ENCODE measurements around the gene TTLL11. TPM values are rescaled to one million over a fixed set of nuclear protein-coding genes. Genes with fewer than 3 reads are reported as not detected.

TTLL11 gene
- total and polyA plus RNA-seq, 2 experiments from 2014 or later = 0.57 to 1.4 TPM

DNA sequence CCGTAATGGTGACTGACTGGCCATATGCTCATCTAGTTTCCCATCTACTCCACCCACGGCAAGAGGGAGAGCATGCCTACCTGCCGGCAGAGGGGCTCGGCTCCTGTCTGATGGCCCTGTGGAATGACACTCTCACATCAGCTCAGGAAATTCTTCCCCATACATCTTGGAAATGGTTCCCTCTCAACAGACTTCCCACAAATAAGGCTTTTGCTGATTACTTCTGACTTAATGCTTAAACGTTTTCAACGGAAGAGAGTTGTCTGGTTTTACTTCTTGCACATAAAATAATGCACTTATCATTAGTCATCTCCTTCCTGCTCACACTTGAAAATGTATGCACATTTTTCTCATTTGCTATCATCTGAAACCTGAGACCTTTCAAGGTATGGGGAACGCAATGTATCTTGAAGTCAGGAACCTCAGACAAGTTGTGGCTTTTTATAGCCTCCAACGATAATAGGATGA is 129.5 kb downstream of the TTLL11 start (continued):
- no peak for TF ChIP-seq EZH2phosphoT487 (IDR thresholded peaks at IDR 0.05; ENCODE audit: unreplicated experiment)

DNA sequence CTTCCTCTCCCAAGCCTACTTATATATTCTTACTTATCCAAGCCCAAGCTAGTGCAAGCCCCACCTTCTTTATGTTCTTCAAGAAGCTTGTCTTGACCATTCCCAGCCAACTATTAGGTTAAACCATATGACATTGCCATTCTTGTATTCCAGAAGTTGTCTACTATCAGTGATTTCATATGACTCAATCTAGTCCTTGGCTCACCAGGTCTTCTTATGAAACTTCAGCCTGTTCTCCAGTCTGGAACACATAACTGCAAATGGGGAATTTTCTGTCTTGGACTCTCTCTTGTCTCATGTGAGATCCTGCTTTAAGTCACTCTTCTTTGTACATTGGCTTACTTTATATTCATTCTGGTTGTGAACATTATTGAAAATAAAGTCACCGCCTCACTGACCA is 130.7 kb downstream of the TTLL11 start:
- ATAC-seq (no peak), DNase-seq (ENCODE audit: low spot score) (no peak)
- Mint-ChIP-seq H3K27ac (no peak overlapping the region), H3K4me1 (peaks cover 5% of the 10 kb centered on the region; the same call in 2 of the 3 replicates), H3K27me3 (ENCODE audit: insufficient read depth, low read depth, poor library complexity) (peaks cover 7% of the 10 kb centered on the region), H3K4me3 (no peak overlapping the region), H3K36me3 (ENCODE audit: low read depth) (no peaks in the 10 kb centered on the region), H3K9me3 (no peaks in the 10 kb centered on the region)
- no peak overlapping the region for H3K4me3 ChIP-seq
- H3K27me3 ChIP-seq (ENCODE audit: insufficient read depth) = no peaks in the 10 kb centered on the region
- H3K79me2 ChIP-seq (replicated peaks; ENCODE audit: insufficient read depth) = no peaks in the 10 kb centered on the region
- TF ChIP-seq ZNF331 (CRISPR knock-in tag; IDR thresholded peaks at IDR 0.05; ENCODE audit: low read depth) (no peak), STAT1 (IDR thresholded peaks at IDR 0.05; ENCODE audit: unreplicated experiment) (no peak), POLR2AphosphoS5 (IDR thresholded peaks at IDR 0.05; ENCODE audit: low read depth) (no peak), ZNF114 (CRISPR knock-in tag; IDR thresholded peaks at IDR 0.05) (no peak), JUNB (IDR thresholded peaks at IDR 0.05; ENCODE audit: unreplicated experiment) (no peak), ETS1 (IDR thresholded peaks at IDR 0.05) (no peak), EZH2phosphoT487 (IDR thresholded peaks at IDR 0.05; ENCODE audit: unreplicated experiment) (no peak), CREB1 (CRISPR knock-in tag; IDR thresholded peaks at IDR 0.05; ENCODE audit: low read depth) (no peak), REST (IDR thresholded peaks at IDR 0.05; ENCODE audit: unreplicated experiment) (no peak)
- TF ChIP-seq, protein P1, sequence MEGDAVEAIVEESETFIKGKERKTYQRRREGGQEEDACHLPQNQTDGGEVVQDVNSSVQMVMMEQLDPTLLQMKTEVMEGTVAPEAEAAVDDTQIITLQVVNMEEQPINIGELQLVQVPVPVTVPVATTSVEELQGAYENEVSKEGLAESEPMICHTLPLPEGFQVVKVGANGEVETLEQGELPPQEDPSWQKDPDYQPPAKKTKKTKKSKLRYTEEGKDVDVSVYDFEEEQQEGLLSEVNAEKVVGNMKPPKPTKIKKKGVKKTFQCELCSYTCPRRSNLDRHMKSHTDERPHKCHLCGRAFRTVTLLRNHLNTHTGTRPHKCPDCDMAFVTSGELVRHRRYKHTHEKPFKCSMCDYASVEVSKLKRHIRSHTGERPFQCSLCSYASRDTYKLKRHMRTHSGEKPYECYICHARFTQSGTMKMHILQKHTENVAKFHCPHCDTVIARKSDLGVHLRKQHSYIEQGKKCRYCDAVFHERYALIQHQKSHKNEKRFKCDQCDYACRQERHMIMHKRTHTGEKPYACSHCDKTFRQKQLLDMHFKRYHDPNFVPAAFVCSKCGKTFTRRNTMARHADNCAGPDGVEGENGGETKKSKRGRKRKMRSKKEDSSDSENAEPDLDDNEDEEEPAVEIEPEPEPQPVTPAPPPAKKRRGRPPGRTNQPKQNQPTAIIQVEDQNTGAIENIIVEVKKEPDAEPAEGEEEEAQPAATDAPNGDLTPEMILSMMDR (conservative IDR thresholded peaks at IDR 0.05; ENCODE audit: low read depth in 2 of 2) = no peak
- no peaks in the 10 kb centered on the region for H4K20me1 ChIP-seq (replicated peaks; ENCODE audit: insufficient read depth)
- no peaks in the 10 kb centered on the region for H3K4me1 ChIP-seq (ENCODE audit: insufficient read depth)
- no peak overlapping the region for H3K27ac ChIP-seq (ENCODE audit: low read depth)
- no peak overlapping the region for H3K4me2 ChIP-seq
- no peaks in the 10 kb centered on the region for H3F3A ChIP-seq (replicated peaks; ENCODE audit: low read depth)
- H3K36me3 ChIP-seq (ENCODE audit: insufficient read depth) = no peaks in the 10 kb centered on the region
- no peak overlapping the region for H2AFZ ChIP-seq
- no peaks in the 10 kb centered on the region for H3K9me2 ChIP-seq (ENCODE audit: insufficient read depth)
